A549 (cell line): Measurements from ENCODE around the gene SERINC4. TPM values are rescaled to one million over a fixed set of nuclear protein-coding genes. Genes with fewer than 3 reads are reported as not detected.

Experiments used
- polyA plus RNA-seq, 4 experiments: library from polyadenylated mRNA; depleted of rRNA in 3 of 4; stranded (reverse); fragments of >200 nt; fragmentation: RNase III in 1 of 4; extraction: RNeasy Plus Mini Kit Qiagen cat#74134 plus additional on column Dnase treatment in 1 of 4; gene quantifications; 2 replicates in 3 of 4; 3 replicates in 1 of 4; pipeline ENCODE4 v1.2.3, GENCODE V29; 2011 to 2017
- small RNA-seq, 6 experiments: library from RNA; depleted of rRNA; stranded (forward); fragments of <200 nt; gene quantifications; one replicate each; pipeline ENCODE3, GENCODE V24; 2012

Gene SERINC4
- polyA plus RNA-seq, 2 of the 4 experiments (the other 2 are of a cell fraction) = 0.04 to 0.05 TPM

Small RNA genes within 50 kb of the gene (small RNA-seq; reads per million reads assigned to genes)
- 0 reads per million in 6 experiments for gene MIR1282

Other genes with a start within 250 kb of the SERINC4 start
- 19.2 and 19.6 TPM in 2 replicates for gene PPIP5K1, start 210.0 kb downstream of the SERINC4 start, polyA plus RNA-seq (2011; rRNA removed)
- gene PPIP5K1, start 210.0 kb downstream of the SERINC4 start, polyA plus RNA-seq (2017; fragmentation: RNase III; extraction: RNeasy Plus Mini Kit Qiagen cat#74134 plus additional on column Dnase treatment) = 9.3 to 9.7 TPM (median 9.5 TPM) in 3 replicates
- 2.6 TPM in 2 replicates for gene CKMT1B, start 206.2 kb downstream of the SERINC4 start, polyA plus RNA-seq (2011; rRNA removed)
- gene CKMT1B, start 206.2 kb downstream of the SERINC4 start, polyA plus RNA-seq (2017; fragmentation: RNase III; extraction: RNeasy Plus Mini Kit Qiagen cat#74134 plus additional on column Dnase treatment) = 1.9 to 4.1 TPM (median 2.6 TPM) in 3 replicates
- gene STRC, start 181.4 kb downstream of the SERINC4 start, polyA plus RNA-seq (2011; rRNA removed) = 0.09 and 0.27 TPM in 2 replicates
- gene STRC, start 181.4 kb downstream of the SERINC4 start, polyA plus RNA-seq (2017; fragmentation: RNase III; extraction: RNeasy Plus Mini Kit Qiagen cat#74134 plus additional on column Dnase treatment) = 0.07 to 0.08 TPM in 2 of 3 replicates, not detected in the other
- 2.0 and 2.7 TPM in 2 replicates for gene CATSPER2, start 151.4 kb downstream of the SERINC4 start, polyA plus RNA-seq (2011; rRNA removed)
- gene CATSPER2, start 151.4 kb downstream of the SERINC4 start, polyA plus RNA-seq (2017; fragmentation: RNase III; extraction: RNeasy Plus Mini Kit Qiagen cat#74134 plus additional on column Dnase treatment) = 1.2 to 2.0 TPM (median 1.2 TPM) in 3 replicates
- gene CKMT1A, start 106.4 kb downstream of the SERINC4 start, polyA plus RNA-seq (2011; rRNA removed) = 3.0 and 3.7 TPM in 2 replicates
- gene CKMT1A, start 106.4 kb downstream of the SERINC4 start, polyA plus RNA-seq (2017; fragmentation: RNase III; extraction: RNeasy Plus Mini Kit Qiagen cat#74134 plus additional on column Dnase treatment) = 1.5 to 2.9 TPM (median 1.6 TPM) in 3 replicates
- gene PDIA3, start 53.8 kb downstream of the SERINC4 start, polyA plus RNA-seq (2011; rRNA removed) = 196 and 208 TPM in 2 replicates
- gene PDIA3, start 53.8 kb downstream of the SERINC4 start, polyA plus RNA-seq (2017; fragmentation: RNase III; extraction: RNeasy Plus Mini Kit Qiagen cat#74134 plus additional on column Dnase treatment) = 249 to 257 TPM (median 257 TPM) in 3 replicates
- gene ELL3, start 23.3 kb downstream of the SERINC4 start, polyA plus RNA-seq (2011; rRNA removed) = 1.8 and 2.1 TPM in 2 replicates
- 1.4 to 1.7 TPM (median 1.5 TPM) in 3 replicates for gene ELL3, start 23.3 kb downstream of the SERINC4 start, polyA plus RNA-seq (2017; fragmentation: RNase III; extraction: RNeasy Plus Mini Kit Qiagen cat#74134 plus additional on column Dnase treatment)
- 317 and 464 TPM in 2 replicates for gene SERF2, start 7.9 kb downstream of the SERINC4 start, polyA plus RNA-seq (2011; rRNA removed)
- gene SERF2, start 7.9 kb downstream of the SERINC4 start, polyA plus RNA-seq (2017; fragmentation: RNase III; extraction: RNeasy Plus Mini Kit Qiagen cat#74134 plus additional on column Dnase treatment) = 569 to 597 TPM (median 576 TPM) in 3 replicates
- gene HYPK, start 379 bp upstream of the SERINC4 start, polyA plus RNA-seq (2011; rRNA removed) = 10.7 and 21.0 TPM in 2 replicates
- 45.5 to 80.8 TPM (median 66.5 TPM) in 3 replicates for gene HYPK, start 379 bp upstream of the SERINC4 start, polyA plus RNA-seq (2017; fragmentation: RNase III; extraction: RNeasy Plus Mini Kit Qiagen cat#74134 plus additional on column Dnase treatment)
- gene MFAP1, start 24.5 kb upstream of the SERINC4 start, polyA plus RNA-seq (2011; rRNA removed) = 22.5 and 31.7 TPM in 2 replicates
- gene MFAP1, start 24.5 kb upstream of the SERINC4 start, polyA plus RNA-seq (2017; fragmentation: RNase III; extraction: RNeasy Plus Mini Kit Qiagen cat#74134 plus additional on column Dnase treatment) = 37.4 to 40.3 TPM (median 40.1 TPM) in 3 replicates
- gene WDR76, start 26.8 kb upstream of the SERINC4 start, polyA plus RNA-seq (2011; rRNA removed) = 9.3 and 12.1 TPM in 2 replicates
- 15.6 to 18.1 TPM (median 17.5 TPM) in 3 replicates for gene WDR76, start 26.8 kb upstream of the SERINC4 start, polyA plus RNA-seq (2017; fragmentation: RNase III; extraction: RNeasy Plus Mini Kit Qiagen cat#74134 plus additional on column Dnase treatment)